ENCODE results near the gene DPYSL4.

DPYSL4 gene

DNA sequence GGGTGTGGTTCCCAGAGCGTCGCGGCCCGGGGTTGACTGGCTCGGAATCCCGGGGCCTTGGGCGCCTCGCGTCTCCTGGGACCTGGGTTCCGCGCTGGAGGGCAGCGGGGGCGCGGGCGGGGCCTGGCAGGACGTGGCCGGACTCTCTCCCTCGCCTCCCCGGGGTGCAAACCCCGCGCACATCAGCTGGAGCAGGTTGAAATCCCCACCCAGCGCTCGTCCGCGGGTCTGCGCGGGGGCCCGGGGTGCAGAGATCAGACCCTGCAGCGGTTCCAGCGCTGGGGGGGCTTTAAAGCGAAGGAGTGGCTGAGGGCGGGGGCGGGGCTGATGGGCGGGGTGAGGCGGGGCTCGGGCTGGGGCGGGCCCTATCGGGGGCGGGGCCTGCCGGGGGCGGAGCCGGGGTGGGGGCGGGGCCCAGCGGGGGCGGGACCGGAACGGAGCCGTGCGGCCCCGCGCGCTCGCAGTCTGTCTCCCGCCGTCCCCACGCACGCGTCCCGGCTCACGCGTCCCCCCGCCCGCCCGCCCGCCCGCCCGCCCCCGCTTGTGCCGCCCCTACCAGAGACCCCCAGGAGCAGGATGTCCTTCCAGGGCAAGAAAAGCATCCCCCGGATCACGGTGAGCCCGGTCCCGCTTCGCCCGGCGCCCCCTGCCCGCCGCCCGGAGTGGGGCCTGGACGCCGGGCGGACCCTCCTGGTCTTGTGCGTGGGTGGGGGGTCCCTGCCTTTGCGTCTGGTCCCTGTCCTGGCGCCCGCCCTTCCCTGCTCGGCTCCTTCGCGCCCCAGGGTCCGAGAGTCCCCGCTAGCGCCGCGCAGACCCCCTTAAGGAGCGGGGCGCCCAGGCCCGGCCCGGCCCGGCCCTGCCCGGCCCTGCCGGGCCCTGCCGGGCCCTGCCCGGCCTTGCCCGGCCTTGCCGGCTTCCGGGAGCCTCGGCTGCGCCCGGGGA lies at the start of gene DPYSL4:
Gene DPYSL4 (plus strand): TSS at position 461 of the 942 bp plus-strand sequence. CDS start 116 bp downstream, at position 577.
- no peak for DNase-seq

DNA sequence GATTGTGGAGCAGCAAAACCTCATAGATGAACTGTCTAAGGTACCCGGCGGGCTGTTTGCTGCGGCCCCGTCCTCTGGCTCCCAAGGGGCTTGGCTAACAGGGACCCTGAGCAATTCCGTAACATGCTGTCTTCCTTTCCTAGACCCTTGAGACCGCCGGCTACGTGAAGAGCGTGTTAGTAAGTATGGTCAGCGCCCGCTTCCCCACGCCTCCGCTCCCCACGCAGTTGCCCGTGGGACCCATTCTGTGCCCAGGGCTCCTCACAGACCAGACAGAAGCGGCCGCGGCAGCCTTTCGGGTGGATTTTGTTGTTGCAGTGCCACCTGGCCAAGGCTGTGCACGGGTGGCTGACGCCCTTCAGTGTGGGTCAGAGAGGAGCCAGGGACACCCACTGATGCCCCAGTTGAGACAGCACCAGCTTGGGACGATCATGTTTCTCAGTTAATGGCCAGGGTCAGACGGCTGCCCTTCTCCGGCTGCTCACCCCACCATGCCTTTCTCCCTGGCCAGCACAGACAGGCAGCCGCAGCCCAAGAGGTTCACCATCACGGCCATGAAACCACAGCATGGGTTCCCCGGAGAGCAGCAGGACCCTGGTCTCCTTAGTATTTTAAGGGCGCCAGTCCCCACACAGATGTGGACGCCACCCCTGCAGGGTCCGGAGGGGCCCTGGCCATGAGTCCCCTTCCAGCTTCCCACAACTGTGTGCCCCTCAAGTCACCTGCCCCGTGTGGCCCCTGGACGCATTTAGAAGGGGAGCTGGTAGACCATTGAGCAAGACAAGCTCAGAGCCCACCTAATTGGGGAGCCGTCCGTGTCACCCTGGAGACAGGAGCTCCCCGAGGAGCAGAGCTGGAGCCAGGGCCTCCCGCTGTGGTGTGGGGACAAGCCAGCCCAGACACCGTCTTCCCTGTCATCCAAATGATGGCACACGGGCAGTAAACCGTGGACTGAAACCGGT lies 49.4 kb upstream of the DPYSL4 start:
- DNase-seq, result no peak

DNA sequence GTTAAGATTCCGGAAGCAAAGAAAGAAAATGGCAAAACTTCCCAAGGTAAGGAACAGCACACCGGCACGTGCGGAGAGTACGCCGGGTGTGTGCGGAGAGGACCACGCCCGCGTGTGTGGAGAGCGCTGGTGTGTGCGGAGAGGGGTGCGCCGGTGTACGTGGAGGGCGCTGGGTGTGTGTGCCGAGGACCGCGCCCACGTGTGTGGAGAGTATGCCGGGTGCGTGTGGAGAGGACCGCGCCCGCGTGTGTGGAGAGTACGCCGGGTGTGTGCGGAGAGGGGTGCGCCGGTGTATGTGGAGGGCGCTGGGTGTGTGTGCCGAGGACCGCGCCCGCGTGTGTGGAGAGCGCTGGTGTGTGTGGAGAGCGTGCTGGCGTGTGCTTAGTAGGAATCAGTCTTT lies 48.6 kb upstream of the DPYSL4 start:
- DNase-seq, result no peak

DNA sequence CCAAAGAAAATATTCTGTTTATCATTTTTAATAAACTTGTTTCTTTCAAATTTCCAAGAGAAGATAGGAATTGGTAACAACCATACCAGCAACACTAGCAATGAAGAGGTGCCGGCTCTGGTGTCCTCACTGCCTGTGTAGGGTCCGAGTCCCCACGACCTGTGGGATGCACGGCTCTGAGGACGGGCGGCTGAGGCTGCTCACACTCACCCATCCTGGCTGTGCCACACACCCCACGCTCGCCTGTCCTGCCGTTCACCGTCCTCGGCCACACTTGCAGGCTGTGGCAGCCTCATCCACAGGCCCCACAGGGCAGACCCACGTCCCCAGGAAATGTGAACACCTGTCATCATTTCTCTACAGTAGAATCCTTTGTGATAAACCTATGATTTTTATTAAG lies 48.2 kb upstream of the DPYSL4 start:
- no peak for DNase-seq

DNA sequence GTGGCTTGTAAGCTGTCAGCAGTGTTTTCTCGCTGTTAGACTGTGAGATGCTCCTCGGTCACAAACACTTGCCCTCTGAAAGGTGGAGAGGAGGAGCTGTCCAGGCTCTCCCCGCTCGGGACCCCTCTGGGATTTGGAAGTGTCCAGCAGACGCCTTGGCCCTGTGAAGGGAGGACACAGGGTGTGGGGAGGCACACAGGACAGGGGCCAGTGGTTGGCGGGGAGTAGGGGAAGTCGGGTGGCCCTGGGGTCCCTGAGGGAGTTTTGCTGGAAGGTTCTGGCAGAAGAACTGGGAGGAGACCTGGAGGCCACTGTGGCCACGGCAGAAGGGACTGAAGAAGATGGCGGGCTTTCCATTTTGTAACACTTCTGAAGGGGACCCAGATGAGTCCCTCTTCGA lies 47.2 kb upstream of the DPYSL4 start:
- no peak for DNase-seq

DNA sequence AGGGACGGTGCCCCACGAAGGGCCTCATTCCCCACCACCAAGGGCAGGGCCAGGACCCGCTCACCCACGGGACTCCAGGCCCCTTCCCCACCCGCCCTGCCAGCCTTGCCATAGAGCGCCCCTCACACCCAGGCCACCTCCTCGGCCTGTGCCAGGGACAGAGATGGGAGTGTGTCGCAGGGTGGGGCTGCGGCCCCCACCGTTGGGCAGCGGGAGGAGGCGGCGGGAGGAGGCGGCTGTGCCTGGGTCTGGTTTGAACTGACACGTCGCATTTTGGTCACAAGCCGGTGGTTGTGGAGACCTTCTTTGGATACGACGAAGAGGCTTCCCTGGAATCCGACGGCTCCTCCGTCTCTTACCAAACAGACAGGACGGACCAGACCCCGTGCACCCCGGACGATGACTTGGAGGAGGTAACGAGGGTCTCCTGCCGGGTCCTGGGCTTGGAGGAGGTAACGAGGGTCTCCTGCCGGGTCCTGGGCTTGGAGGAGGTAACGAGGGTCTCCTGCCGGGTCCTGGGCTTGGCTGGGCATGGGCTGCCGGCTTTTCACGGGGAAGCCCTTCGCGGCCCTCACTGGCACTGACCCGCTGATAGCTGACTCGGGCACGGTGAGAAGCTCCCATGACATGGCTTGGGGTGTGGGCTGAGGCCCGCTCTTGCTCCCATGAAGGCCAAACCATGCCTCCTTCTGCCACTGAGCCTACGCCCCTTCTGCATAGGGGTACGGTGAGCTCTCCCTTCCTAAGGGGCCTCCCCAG lies 46.4 kb upstream of the DPYSL4 start:
- DNase-seq, result no peak

DNA sequence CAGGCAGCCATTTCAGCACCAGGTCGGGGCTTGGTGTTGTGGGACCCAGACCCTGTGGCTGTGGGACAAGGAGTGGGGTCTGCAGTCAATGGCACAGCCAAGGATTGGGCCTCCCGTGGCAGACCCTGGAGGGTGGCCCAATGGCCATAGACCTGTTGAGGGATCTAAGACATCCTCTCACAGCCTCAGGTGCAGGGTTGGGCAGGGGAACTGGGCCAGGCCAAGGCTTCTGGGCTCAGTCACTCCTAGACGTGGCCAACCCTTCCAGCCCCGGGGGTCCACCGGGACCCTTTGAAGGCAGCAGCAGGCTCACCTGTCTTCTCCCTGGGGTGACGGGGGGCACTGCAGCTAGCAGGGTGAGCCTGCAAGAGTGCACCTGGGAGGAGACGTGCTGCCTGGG lies 45.7 kb upstream of the DPYSL4 start:
- DNase-seq, result no peak

DNA sequence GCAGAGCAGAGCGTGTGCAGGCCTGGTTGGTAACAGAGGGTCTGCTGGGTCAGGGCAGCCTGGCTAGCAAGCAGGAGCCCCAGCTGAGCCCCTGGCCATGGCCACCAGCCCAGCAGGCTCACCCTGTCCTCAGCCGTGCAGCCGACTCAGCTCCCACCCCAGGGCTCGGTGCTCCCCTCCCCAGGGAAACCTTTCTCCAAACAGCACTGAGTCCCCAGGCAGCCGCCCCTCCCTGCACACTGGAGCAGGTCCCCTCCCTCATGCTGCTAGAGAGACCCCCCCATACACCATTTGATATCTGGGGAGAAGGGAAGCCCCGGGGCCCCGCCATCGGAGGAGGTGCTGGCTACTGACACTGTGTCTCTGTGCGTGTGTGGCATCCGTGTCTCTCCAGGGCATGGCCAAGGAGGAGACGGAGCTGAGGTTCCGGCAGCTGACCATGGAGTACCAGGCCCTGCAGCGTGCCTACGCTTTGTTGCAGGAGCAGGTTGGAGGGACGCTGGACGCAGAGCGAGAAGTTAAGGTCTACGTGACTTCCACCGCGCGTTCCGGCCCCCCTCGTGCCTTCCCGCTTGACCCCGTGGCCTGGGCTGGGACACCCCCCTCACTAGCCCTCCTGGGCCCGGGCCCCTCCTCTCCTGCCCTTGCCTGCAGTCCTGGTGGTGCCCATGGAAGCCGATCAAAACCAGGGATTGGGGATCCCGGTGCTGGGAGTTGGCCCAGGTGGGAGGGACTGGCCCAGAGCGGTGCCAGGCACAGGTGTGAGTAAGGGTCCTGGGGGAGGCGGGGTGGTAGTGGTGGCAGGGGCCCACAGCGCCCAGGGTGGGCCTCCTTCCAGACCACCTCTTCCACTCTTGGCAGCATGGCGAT lies 45.0 kb upstream of the DPYSL4 start:
- DNase-seq, result no peak

DNA sequence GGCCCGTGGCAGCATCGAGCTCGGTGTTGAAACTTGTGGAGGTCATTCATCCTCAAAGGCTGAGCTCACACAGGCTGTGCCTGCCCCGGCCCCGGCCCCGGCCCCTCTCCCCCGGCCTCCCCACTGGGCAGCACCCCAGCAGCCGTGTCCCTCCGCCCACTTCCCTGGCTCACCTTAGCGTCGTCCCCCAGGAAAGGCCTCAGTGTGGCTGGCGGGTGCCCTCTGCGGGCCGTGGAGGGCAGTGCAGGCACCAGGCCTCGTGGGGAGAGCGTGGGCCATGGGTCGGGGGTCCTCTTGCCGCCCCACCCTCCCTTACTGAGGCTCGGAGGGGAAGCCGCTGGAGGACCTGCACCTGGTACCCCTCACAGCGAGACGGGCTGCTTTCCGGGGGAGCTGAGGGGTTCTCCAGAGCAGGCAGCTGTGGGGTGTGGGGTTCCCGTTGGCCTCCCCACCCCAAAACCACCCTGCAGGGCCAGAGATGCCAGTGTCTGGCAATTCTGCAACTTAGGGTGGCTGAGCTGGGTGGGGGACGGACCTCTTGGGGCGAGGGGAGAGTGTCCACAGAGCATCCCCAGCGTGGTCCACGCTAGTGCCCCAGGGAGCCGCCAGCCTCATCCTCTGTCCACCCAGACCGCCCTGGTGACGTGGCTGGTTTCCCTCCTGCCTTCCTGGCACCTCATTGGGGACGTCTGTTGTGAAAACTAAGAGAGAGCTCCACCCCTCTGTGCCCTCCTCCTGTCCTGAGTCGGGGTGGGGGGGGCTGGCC lies 44.2 kb upstream of the DPYSL4 start:
- DNase-seq, result no peak

DNA sequence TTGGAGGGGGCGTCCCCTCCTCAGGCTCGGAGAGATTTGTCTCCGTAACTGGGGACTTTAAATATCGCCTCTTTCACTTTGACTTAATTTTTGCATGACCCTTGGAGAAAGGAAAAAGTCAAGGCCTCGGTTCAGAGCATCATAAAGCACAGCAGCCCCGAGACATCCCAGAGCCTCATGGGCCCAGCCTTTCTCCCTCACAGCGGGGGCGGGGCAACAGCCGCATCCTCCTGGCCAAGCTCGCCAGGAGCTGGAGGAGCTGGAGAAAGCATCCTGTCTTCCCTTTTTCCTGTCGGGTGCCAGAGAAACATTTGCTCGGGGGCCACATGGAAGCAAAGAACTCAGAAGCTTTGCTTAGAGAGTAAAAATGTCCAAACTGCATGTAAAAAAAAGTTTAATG lies 43.6 kb upstream of the DPYSL4 start:
- no peak for DNase-seq

DNA sequence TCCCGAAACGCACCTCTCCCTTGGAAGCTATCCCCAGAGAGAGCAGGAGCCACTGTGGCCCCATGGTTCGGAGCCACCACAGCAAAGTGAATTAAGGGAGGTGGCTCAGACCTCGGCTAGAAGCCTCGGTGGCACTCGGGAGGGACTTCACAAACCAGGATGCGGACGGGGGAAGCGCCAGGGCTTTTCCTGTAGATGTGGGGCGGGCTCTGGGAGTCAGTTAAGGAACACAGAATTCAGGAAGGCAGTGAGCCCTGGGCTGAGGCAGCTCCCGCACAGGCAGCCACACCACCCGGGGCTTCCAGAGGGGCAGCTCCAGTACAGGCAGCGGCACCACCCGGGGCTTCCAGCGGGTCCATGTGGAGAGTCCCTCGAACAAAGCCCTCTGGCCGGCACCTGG lies 42.7 kb upstream of the DPYSL4 start:
- DNase-seq, result no peak

DNA sequence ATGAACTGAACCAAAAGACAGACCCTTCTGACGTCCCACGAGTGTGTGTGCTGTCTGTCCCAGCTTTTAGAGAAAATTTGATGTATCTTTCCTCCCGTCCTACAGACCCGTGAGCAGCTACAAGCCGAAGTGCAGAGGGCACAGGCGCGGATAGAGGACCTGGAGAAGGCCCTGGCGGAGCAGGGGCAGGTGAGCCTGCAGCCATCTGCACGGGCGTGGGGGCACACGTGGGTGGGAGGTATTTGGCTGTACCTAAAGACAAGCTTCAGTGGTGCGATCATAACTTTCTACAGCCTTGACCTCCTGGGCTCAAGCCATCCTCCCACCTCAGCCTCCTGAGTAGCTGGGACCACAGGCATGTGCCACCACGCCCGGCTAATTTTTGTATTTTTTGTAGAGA lies 41.7 kb upstream of the DPYSL4 start:
- DNase-seq, result no peak

DNA sequence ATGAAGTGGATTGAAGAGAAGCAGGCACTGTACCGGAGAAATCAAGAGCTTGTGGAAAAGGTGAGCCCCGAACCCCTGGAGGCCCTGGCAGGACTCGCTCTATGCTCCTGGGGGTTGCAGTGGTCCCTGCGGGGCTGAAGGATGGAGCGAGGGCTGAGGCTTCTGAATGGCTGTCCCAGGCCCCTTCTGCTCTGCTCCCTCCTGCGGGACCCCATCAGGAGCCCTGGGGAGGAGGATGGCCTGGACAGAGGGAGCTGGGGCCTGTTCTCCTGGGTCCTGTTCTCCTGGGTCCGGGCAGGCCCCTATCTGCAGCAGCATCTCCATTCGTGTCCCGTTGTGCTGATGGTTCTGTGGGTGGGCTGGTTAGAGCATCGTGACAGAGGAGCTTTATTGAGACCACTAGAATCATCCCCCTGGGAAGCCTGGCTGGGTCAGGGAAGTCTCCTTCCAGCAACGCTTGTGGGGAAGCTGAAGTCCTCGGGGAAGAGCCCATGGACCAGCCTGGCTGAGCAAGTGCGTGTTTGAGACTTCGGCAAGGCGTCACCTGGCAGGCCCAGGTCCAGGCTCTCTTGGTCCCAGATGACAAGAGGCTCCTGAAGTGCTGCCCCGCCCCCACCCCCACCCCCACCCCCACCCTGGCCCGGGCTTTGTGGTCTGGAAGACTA lies 41.1 kb upstream of the DPYSL4 start:
- DNase-seq, result no peak

DNA sequence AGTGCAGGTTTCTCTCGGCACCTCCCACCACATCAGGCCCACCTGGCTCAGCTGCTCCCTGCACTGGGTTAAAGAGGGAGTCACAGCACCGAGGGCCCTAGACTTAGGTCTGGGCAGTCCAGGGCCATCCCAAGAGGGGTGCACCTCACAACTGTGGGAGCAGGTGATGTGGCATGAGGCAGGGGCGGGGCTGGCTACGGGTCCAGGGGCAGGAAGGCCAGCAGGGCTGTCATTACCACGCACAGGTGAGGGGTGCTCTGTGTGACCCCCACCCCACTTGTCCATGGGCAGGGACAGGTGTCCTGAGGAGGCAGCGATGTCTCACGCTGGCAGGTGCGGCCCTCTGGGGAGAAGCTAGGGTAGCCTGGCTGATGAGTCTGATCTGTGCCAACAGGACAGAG lies 40.5 kb upstream of the DPYSL4 start:
- DNase-seq, result no peak

DNA sequence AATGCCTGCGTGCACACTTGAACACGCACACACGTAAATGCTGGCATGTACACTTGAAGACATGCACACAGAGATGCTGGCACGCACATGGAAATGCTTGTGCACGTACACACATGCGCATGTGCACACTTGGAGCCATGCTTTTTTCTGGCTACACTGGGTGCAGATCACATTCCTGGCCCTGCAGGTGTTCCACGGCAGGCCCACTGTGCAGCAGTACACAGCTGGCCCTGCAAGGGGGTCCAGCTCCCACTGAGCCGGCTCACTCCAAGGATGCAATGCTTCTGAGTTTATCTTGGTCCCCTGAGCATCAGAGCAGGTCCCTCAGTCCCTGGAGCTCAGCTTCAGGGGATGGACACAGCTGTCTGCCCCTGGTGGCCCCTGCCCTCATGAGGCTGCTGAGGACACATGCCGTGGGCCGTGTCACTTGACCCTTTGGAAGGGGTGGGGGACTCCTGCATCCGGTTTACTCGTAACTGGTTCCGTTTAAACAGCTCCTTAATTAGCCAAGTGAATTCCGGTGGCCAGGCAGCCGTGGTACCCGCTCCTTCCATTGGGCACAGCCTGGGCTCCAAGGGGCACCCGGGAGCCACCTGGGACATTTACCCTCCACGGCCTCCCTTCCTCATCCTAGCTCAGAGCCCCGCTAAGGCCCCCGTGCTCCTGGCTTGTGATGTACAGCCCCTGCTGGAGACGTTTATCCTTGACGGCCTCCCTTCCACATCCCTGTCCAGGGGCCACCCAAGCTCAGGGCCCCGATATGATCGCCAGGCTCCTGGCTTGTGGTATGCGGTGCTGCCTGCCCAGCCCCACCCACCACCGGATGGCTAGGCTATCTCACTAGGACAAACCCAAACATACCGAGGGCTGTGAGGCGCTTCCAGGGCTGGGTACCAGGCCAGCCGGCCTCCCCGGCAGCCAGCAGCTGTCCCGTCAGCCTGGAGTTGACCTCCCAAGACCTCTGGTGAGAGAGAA lies 39.5 kb upstream of the DPYSL4 start:
- DNase-seq, result no peak

DNA sequence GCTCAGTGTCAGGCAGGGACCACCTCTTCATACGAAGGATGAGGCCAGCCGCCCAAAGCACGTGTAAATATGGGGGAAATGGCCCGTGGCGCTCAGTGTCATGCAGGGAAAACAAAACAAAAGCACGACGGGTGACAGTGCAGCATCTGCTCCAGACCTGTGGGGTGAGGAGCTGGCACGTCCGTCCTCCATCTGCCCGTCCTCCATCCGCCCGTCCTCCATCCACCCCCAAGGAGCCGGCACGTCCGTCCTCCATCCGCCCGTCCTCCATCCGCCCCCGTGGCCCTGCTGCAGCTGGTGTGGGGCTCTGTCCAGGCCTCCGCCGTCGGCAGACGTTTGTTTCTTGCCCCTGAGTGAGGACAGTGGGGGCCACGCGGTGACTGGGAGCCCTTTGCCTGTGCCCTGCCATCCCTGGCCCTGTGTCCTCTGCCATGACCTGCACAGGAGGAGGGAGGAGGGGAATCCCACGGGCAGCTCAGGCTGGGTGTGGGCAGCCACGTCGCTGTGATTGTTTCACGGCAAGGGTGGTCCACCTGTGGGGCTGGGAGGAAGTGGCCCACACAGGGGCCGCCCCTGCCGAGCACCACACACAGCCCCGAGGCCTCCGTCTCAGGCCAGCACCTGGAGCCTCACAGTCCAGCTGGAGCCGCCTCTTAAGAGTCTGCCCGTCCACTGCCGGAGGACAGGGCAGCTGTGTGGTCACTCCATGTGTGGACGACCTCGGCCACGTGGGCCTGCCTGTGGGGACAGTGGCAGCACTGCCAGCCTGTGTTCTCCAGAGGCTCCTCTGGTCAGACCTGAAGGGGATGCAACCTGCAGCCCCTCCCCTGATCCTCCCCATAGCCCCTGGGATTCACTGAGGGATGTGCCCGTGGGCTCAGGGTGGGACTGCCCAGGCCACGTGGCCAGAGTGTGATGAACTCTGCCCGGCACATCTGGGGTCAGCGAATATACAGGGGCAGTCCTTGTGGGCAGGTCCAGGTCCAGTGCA lies 38.2 kb upstream of the DPYSL4 start:
- DNase-seq, result no peak

DNA sequence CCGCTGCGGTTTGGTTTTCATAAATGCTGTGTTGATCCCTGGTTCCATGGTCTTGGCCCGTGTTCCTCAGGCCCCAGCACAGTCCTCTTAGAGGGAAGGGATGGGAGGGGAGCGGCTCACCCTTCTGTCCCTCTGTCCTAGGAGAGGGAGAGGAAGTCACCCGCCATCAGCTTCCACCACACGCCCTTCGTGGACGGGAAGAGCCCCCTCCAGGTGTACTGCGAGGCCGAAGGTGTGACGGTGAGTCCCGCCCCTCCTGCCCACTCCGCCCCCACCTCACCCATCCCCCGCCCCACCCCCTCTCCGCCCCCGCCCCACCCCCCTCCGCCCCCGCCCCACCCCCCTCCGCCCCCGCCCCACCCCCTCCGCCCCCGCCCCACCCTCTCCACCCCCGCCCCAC lies 37.5 kb upstream of the DPYSL4 start:
- no peak for DNase-seq

DNA sequence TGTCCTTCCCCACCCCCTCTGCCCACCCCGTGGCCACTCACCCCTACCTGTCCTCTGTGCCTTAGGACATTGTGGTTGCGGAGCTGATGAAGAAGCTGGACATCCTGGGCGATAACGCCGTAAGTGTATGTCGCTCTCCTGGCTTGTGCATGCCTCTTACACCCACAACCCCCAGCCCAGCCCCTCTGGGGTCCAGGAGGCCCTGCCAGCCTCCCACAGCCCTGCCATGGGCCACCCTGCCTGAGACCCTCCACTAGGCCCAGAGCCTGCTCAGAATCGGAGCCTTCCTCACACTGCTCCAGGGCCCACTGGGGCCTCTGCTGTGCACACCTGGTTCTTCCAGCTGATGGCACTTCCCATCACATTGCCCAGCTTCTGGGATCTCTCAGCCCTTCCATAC lies 36.8 kb upstream of the DPYSL4 start:
- no peak for DNase-seq

Data from NCI-H526 treated with DMSO at 0.1 percent for 48 hours (cell line).